ENCODE results near the gene POGZ.

- TF ChIP-seq EZH2 (IDR thresholded peaks at IDR 0.05; ENCODE audit: borderline replicate concordance, low read depth, low read length, poor library complexity, severe bottlenecking) (no peak), CTCF (conservative IDR thresholded peaks at IDR 0.05; ENCODE audit: low read depth, low read length) (no peak)
Measured at GRCh38 chr1:151499365-151499764, 40.1 kb upstream of the POGZ start.
